Measurements from ENCODE around the gene MKRN3. TPM values are rescaled to one million over a fixed set of nuclear protein-coding genes. Genes with fewer than 3 reads are reported as not detected.

MKRN3 gene
- 2.2 to 3.6 TPM (median 2.8 TPM) in 5 replicates for total RNA-seq (2022; extraction: Qiagen RNA extraction; ENCODE audit: low read depth)

DNA sequence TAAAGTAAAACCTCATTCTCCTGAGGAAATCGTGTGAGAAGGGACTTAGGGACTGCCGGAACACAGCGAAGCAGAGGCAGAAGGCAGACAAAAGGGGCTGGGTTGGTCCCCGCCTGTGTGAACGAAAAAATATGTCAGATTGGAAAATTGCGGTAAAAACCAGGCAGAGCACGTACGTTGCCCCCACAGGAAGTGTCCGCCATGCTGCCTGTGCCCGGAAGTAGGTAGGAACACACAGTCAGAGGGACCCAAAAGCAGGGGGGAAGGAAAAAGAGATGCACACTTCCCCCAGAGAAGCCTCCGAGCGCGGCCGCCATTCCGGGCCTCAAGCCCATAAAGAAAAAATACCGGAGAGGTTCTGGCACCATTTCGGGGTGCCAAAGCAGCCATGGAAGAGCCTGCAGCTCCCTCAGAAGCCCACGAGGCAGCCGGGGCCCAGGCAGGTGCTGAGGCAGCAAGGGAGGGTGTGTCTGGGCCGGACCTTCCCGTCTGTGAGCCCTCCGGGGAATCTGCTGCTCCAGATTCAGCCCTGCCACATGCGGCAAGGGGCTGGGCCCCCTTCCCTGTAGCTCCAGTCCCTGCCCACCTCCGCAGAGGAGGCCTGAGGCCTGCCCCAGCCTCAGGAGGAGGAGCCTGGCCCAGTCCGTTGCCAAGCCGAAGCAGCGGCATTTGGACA is at the start of gene MKRN3:
Gene MKRN3, plus strand, starts transcription at position 280 of the 676 bp plus-strand sequence. Its CDS starts 109 bp downstream, at position 389.

Other genes with a start within 250 kb of the MKRN3 start
- gene GOLGA6L26, start 231.5 kb upstream of the MKRN3 start, total RNA-seq (2022; extraction: Qiagen RNA extraction; ENCODE audit: low read depth): not detected in 5 replicates
- gene GOLGA8S, start 210.9 kb upstream of the MKRN3 start, total RNA-seq (2022; extraction: Qiagen RNA extraction; ENCODE audit: low read depth): 0.07 to 0.18 TPM (median 0.17 TPM) in 5 replicates
- not detected in 5 replicates for gene GOLGA6L2, start 118.4 kb upstream of the MKRN3 start, total RNA-seq (2022; extraction: Qiagen RNA extraction; ENCODE audit: low read depth)
- 0.01 TPM in 1 of 5 replicates, not detected in the others for gene MAGEL2, start 82.2 kb downstream of the MKRN3 start, total RNA-seq (2022; extraction: Qiagen RNA extraction; ENCODE audit: low read depth)
- gene NDN, start 121.6 kb downstream of the MKRN3 start, total RNA-seq (2022; extraction: Qiagen RNA extraction; ENCODE audit: low read depth): 0.05 to 0.10 TPM in 2 of 5 replicates, not detected in the others